AG09309 (cell line): ENCODE data around the gene ADAMTS12.

Experiments used
- DNase-seq: peaks from one replicate; pipeline ENCODE4 v3.0.0-alpha.2; 2010; ENCODE audit warnings: low read depth
- H3K4me3 ChIP-seq: 2 replicates; pipeline ENCODE4 v1.5.1; 2011; ENCODE audit warnings: mild to moderate bottlenecking, low read depth, low read length, moderate library complexity; ENCODE audit not compliant: control insufficient read depth
- CTCF ChIP-seq: IDR thresholded peaks from 2 replicates; pipeline ENCODE4 v1.5.1; 2011; ENCODE audit warnings: mild to moderate bottlenecking, low read depth, low read length, inconsistent platforms; ENCODE audit not compliant: insufficient read depth, control insufficient read depth; ENCODE audit errors: missing control alignments

The ADAMTS12 gene

GRCh38 chr5:33720176-33720575, 171.6 kb downstream of the ADAMTS12 start:
- no peak for TF ChIP-seq CTCF
- H3K4me3 ChIP-seq: no peak overlapping the region
- no peak for DNase-seq

GRCh38 chr5:33719769-33720168, 172.0 kb downstream of the ADAMTS12 start:
- no peak overlapping the region for H3K4me3 ChIP-seq
- DNase-seq: no peak
- no peak for TF ChIP-seq CTCF

GRCh38 chr5:33715661-33716060, 176.1 kb downstream of the ADAMTS12 start:
- H3K4me3 ChIP-seq: no peak overlapping the region
- TF ChIP-seq CTCF: no peak
- no peak for DNase-seq

- no peak for TF ChIP-seq CTCF
- DNase-seq: no peak
- no peak overlapping the region for H3K4me3 ChIP-seq
These were observed 178.5 kb downstream of the ADAMTS12 start for GRCh38 chr5:33713136-33713765.

GRCh38 chr5:33712664-33713063, 179.1 kb downstream of the ADAMTS12 start:
- no peak for DNase-seq
- no peak overlapping the region for H3K4me3 ChIP-seq
- TF ChIP-seq CTCF: no peak

- DNase-seq: no peak
- TF ChIP-seq CTCF: no peak
- H3K4me3 ChIP-seq: no peak overlapping the region
These were observed 180.6 kb downstream of the ADAMTS12 start for GRCh38 chr5:33711094-33711679.

- TF ChIP-seq CTCF: no peak
These were observed 188.9 kb downstream of the ADAMTS12 start for GRCh38 chr5:33702867-33703266.

More at GRCh38 chr5:33702867-33703266, 188.9 kb downstream of the ADAMTS12 start:
- H3K4me3 ChIP-seq: no peak overlapping the region
- DNase-seq: no peak
